C4-2B (cell line): ENCODE measurements around the gene MYL2.

Experiments
- ZFX ChIP-seq: fragments of 450-650 bp; IDR thresholded peaks from 2 replicates; pipeline ENCODE4 v1.6.1; 2017
- TF ChIP-seq, protein P1 (sequence below): fragments of 450-650 bp; conservative IDR thresholded peaks from 2 replicates; pipeline ENCODE4 v1.5.1; 2017; ENCODE audit warnings: mild to moderate bottlenecking

DNA sequence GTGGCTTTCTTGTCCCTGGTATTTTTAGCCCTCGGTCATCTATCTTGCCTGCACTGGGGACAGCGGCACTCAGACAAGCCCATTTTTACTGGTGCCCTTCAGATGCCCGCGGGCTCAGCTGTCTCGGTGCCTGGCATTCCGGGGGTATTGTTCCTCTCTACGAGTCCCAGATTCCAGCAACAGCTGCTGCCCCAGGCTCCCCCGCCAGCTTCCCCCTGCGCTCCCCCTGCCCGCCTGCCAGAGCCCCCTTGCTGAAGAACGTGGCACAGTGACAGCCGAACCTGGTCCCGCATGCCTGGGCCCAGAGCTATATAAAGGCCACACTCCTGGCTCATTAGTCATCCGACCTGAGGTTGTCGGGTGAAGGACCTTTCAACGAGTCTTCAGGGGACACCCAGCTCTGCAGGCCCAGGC is 10.9 kb upstream of the MYL2 start:
- TF ChIP-seq, protein P1, sequence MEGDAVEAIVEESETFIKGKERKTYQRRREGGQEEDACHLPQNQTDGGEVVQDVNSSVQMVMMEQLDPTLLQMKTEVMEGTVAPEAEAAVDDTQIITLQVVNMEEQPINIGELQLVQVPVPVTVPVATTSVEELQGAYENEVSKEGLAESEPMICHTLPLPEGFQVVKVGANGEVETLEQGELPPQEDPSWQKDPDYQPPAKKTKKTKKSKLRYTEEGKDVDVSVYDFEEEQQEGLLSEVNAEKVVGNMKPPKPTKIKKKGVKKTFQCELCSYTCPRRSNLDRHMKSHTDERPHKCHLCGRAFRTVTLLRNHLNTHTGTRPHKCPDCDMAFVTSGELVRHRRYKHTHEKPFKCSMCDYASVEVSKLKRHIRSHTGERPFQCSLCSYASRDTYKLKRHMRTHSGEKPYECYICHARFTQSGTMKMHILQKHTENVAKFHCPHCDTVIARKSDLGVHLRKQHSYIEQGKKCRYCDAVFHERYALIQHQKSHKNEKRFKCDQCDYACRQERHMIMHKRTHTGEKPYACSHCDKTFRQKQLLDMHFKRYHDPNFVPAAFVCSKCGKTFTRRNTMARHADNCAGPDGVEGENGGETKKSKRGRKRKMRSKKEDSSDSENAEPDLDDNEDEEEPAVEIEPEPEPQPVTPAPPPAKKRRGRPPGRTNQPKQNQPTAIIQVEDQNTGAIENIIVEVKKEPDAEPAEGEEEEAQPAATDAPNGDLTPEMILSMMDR, result no peak
- TF ChIP-seq ZFX, result no peak
